Measurements from ENCODE around the gene SLC22A23.

The SLC22A23 gene

DNA sequence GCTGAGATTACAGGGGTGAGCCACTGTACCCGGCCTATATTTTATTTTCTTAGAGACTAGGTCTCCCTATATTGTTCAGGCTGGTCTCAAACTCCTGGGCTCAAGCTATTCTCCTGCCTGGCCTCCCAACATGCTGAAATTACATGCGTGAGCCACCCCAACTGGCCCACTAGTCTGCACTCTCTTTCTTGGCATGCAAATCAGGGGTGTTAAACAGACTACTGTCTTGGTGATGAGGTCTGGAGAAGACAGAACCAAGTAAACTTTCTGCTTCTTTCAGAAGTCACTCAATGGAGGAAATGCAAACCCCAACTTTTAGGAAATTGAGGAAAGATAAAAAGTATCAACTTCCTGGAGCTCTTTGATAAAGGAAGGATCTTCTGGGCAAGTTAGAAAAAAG, 221.4 kb downstream of the SLC22A23 start:
- no peak for DNase-seq

DNA sequence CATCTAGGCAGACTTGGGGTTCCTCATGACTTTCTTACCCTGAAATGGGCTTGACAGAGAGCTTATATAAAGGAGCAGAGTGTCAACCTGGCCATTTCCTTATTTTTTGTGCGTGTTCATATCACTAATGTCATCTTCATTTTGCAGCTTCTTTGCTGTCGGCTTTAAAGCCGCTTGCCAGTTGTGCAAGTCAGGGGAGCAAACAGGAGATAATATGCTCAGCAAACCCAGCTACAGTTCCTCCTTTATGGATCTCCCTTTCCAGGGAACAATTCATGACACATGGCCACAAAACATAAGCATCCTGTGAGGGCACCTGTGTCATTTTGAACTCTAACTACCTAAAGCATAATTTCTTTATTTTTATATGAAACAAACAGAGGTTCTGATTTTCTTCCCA, 222.9 kb downstream of the SLC22A23 start:
- no peak for DNase-seq

DNA sequence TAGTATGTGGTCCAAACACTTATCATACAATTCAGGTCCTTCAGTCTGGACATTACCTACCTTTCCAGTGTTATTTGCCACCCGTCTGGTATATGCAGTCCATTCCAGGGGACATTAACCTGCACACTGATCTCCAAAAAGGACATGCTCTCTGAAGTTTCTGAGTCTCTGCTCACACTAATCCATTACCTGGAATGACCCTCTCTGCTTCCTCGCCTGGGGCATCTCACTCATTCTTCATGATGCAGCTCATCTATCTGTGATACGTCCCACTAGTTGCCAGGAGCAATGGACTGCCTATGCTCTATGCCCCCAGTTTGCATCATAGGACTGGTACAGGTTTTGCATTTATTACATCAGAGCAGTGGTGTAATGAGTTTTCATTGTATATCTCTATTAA, 223.5 kb downstream of the SLC22A23 start:
- no peak for DNase-seq

DNA sequence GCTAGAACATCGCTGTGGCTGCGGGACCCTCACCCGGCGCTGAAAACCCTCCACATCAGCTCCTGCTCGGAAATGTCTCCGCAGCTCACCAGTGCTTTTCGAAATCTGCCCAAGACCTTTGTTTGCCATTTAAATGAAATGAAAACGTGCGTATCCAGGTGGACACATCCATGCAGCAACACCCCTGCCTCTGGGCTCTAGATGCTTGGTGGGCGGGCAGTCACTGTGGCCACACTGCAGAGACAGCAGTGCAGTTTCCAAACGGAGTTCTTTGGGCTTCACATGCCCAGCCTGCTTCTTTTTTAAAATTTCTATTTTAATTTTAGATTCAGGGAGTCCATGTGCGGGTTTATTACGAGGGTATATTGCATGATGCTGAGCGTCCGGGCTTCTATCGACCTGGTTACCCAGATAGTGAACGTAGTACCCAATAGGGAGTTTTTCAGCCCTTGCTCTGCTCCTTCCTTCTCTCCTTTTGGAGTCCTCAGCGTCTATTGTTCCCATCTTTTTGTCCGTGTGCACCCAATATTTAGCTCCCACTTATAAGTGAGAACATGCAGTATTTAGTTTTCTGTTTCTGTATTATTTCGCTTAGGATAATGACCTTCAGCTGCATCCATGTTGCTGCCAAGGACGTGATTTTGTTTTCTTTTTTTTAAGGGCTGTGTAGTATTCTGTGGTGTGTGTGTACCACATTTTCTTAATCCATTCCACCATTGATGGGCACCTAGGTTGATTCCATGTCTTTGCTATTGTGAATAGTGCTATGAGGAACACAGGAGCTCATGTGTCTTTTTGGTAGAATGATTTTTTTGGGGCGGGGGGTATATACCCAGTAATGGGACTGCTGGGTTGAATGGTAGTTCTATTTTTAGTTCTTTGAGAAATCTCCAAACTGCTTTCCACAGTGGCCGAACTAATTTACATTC, 224.6 kb downstream of the SLC22A23 start:
- no peak for DNase-seq

DNA sequence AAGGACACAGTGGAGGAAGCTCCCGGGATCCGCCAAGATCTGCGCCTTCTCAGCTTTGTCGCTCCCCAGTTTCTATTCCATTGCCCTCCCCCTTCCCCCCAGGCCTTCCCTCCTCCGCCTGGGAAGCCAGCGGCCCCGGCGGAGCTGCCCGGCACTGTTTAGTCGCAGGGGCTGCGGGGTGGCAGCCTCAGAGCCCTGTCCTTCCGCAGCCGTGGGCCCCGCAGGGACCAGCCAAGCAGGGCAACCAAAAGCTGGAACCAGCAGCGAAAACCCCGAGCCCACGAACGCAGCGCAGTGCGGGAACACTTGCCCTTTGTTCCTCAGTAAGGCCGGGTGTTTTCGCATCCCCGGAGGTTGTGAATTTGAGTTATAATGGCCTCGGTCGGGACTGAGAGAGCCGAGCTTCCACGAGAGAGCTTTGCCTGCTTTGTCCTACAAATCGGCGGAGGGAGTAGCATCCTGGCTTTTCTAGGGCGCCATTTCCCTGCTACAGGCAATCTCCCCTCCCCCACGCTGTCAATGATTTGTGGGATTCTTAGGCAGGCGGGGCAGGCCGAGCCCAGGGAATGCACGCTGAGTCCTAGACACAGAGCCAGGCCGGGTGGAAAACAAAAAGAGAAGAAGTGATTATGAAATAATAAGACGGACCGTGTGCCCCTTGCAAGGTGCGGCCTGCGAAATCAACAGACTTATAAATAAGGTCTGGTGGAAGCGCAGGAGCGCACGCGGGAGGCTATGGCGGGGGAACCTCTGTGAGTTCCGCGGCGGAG, 225.4 kb downstream of the SLC22A23 start:
- peak; percentile 81 for DNase-seq

DNA sequence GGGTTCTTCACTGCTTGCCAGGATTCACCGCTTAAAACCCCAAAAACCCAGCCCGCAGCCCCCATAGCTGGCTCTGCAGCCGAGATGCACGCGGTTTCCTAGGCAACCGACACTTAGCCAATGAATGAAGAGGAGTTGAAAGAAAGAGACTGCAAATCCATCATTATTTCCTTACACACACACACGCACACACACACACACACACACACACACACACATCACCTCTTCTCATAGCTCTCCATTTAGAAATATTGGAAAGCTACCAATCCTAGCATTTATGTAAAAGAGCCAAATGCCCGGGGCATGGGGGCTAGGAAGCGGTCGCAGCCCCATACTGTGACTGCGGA, 226.0 kb downstream of the SLC22A23 start:
- DNase-seq, result peak; percentile 61

DNA sequence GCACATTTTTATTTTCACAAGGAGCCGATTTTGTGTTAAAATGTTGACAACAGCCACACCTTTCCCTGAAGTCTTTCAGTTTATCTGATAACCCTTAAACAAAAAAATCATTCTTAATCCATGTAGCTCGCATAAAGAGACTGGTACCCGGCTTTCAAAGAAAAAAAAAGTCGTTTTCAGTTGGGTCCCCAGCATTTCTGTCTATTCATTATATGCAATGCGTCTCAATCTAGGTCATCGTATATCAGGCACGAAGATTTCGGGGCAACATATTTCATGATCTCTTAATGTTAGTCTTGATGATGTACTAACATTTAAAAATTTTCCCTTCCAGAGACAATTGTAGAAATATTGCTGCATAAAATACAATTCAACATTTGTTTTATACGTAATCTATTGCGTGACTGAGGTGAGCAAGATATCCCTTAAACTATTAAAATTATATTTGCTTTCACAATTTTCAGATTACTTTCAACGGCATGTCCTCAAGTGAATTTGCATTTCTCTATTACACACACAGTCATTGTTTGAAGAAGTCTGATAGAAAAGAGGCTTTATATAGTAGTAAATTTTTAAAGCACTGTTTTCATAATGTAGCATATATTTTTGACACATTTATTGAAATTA, 226.5 kb downstream of the SLC22A23 start:
- no peak for DNase-seq

DNA sequence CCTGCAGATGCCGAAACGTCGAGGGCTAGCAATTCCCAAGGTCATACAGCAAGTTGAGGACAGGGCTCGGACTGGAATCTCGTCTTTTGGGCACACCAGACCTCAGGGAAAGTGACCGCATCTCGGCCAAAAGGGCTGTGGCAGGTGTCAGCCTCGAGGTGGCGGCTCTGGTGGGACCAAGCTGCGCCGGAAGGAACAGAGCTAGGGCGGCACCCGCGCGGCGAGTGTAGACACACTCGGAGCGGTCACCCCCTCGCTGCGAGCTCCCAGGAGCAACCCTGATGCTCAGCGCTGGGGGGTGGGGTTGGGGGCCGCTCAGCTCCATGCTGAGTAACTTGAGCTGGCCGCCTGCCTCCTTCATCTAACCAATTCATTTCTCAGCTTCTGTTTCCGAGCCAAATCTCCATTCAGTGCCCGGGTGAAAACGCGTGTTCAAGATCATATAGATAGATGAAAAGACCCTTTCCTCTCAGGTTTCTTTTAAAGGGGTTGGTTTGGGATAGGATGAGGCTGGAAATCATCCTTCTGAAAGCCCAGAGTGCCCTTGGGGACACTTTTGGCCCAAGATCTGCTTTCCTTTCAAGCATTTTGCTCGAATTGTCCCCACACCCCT, 227.2 kb downstream of the SLC22A23 start:
- peak; percentile 37 for DNase-seq

DNA sequence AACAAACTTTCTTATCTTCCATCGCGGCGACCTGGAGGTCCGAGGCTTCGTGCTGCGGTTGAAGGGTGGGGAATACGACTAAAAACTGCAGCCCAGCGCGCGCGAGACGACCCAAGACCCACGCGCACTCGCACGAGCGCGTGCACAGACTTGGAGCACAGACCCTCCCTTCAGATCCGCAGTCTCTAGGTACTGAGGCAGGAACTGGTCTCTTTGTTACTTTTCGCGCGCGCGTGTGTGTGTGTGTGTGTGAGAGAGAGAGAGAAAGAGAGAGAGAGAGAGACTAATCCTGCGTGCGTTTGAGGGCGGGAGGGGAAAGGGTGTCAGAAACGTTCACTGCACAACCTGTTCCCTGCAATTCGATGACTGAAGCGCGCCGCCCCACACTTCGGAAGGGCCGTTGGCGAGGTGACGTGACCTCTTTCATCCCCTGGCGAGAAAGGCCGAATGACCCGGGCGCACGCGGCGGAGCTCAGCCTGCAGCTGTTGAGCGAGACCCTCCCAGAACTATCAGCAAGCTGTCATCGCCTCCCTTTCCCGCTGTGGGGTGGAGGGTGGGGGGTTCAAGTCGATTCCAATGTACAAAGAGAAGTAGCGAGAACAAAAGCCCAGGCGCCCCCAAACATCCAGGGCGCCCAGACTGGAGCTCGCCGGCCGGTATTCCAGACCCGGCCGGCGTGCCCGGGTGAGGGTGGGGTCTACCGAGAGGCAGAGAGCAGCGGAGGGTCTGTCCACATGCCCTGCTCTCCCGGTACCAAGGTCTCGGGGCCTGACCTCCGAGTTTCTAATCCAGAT, 227.9 kb downstream of the SLC22A23 start:
- DNase-seq, result no peak

DNA sequence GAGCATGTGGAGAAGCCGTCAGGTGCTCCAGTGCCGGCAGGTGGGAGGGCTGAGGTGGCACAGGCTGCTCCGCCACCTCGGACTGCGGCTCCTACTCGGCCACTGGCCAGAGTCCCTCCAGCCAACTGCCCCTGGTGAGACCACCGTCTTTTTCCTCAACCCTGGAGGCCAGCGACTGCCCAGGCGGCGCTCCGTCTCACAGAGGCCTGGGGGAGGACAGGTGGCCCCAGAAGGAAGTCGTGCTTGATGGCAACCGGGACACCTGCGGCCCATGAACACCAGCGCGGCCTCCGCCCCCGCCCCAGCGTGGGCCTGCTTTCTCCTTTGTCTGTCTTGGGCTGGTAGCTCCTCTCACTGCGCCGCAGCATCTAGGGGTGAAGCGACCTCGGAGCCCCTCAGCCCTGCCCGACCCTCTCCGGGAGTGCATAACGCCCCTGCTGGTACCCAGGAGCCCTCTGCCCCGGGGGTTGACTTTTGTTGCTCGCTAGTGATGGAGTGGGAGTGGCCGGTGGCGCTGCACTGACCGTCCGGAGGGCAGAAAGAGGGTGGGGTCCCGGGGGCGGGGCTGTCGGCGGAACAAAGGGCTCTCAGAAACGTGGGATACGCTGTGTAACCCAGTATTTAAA, 228.7 kb downstream of the SLC22A23 start:
- no peak for DNase-seq

DNA sequence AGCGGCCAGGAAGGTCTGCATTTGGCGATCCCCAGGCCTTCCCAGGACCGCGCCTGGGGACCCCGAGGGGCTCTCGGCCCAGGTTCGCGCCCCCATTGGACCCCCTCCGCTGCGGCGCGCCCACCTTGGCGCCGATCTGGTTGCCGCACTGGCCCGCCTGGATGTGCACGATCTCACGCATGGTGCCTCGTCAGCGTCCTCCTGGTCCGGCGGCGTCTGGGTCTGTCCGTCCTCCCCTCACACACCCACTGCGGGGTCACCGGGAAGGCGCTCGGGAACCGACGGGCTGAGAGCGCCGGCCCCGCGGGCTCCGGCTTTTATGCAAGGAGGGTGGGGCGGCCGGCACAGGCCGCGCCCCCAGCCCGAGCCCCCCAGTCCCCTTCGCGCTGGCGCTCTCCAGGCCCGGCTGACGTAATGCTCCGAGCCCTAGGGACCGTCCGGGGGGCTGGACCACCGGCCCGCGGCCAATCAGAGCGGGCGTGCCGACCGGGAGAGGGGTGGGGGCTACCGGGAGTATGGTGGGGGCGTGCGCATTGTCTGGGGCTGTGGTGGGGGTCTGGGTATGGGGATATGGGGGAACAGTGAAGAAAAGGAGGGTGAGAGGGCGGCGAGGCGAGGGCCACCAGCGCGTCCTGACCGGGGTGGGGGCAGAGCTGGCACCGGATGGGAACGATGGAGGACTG, 229.3 kb downstream of the SLC22A23 start, which contains the start of gene TUBB2B:
TUBB2B (minus strand) TSS at position 291 of the 683 bp plus-strand sequence; CDS start at position 181, 110 bp downstream.
- peak; percentile 70 for DNase-seq

DNA sequence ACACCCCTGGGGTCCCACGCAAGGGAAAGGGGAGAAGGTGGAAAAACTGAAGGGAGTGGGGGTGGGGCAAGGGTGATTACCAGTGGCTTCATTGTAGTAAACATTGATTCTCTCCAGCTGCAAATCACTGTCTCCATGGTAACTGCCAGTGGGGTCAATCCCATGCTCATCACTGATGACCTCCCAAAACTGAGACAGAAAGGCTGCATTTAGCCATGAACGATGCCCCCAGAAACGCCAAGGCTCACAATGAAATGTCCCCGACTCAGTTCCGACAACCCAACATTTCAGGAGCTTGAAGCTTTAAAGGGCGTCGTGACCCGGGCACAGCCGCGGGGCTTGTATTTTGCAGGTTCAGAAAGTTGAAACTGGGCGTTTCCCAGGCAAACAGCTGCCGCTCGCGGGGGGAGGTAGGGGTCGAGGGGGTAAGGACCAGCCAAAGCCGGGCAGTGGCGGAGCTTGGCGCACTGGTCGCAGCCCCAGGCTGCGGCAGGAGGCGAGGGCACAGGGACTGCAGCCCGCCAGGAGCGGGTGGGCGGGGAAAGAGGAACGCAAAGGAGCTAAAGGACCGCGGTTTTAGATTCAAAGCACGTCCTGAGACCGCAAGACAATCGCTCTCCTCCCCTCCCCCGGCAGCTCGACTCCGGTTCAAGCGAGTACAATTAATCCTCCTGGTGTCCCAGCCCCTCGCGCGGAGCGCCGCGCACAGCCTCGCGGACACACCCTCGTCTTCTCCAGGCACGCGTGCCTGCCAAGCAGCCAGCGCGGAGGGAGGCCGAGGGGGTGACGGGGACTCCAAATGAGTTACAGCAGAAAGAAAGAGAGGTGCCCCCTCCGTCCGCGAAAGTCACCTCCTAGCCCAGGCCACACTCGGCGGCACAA, 230.1 kb downstream of the SLC22A23 start:
- peak; percentile 48 for DNase-seq

DNA sequence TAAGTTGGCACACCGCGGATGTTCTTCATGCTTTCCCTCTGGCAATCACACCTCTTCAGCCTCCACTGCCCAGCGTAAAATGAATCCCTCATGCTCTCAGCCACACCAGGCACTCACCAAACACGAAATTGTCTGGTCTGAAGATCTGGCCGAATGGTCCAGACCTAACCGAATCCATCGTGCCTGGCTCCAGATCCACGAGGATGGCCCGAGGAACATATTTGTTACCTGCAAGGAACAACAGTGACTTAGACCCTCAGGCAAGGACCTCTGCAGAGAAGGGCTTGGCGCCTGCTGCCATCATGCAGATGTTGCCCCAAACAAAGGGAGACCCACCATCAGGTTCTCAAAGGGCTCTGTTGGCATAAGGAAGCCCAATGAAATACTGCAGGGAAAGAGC, 230.8 kb downstream of the SLC22A23 start:
- no peak for DNase-seq

DNA sequence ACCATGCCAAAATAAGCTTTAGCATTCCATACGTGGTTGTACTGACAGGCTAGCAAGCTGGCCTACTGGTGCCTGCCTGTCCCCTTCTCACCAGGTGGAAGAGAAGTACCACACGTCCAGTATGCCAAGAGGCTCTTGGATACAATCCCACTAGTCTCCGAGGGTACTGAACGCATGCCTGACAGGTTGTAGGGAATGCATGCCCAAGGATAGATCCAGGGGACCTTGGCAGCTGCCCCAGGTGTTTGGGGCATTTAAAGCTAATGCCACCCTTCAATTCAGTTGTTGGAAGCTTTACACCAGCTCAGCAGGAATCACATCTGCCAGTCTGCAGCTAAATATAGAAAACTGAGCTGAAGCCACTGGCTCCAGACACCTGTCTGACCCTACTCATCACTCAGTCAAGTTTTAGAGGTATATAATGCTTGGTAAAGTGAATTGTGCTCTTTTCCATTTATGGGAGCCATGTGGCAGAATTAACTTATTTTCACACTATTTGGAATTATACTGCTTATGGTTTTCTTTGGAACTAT, 234.3 kb downstream of the SLC22A23 start:
- DNase-seq, result no peak

DNA sequence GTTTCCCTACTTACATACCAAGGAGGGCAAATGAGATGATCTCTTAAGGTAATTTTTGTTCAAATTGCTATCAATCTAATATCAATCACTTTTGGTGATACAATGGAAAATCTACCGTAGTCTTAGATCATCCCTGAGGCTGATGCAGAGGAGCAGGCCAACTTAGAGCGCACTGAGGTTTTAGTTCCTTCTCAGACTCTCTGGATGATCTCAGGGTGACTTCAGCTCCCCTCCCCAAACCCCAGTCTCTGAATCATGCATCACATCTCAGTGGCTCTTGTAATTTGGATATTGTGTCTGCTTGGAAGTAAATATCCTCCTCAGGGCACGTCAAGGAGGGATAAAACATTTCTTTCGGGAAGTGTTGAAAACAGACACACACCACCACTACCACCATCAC, 235.3 kb downstream of the SLC22A23 start:
- no peak for DNase-seq

DNA sequence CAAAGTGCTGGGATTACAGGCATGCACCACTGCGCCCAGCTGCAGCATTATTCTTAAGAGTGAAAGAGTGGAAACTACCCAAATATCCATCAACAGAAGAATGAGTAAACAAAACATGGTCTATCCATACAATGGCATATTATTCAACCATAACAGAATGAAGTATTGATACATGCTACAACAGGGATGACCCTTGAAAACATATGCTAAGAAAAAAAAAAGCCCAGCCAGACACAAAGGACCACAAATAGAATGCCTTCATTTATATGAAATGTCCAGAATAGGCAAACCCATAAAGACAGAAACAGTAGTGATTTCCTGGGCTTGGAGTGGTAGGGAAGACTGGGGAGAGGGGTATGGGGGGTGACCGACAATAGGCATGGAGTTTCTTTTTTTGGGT, 236.5 kb downstream of the SLC22A23 start:
- DNase-seq, result no peak
